GM18861 (cell line): ENCODE data around the gene DNASE1L1.

Experiments
- ATAC-seq: cut with Tn5 transposase; IDR thresholded peaks from one replicate; pipeline ENCODE4 v1.9.1; 2021; ENCODE audit not compliant: unreplicated experiment

The DNASE1L1 gene

DNA sequence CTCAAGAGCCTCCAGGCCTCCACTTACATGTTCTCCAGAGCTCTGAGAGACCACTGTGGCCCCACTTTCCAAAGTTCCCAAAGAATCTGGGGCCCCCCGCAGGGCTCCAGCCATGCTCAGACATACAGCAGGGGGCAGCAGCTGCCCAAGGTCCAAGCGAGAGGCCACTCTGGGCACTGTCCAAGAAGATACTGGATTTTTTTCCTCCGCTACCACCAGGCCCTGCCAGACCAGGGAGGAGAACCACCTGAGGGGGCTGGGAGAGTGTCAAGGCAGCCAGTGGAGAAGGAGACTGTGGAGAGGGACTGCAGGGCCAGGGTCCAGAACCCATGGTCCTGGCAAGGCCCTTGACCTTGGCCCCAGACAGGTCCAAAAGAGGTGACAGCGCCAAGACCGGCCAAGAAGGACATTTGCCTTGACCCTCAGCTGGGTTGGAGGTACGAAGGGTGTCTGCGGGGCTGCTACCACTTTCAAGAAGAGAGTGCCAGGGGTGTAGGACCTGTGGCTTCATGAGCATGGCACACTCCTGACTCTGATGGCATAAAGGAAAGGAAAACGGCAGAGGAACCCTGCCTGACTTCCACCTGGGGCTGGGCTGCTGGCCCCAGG, 24.7 kb downstream of the DNASE1L1 start:
- ATAC-seq = no peak

DNA sequence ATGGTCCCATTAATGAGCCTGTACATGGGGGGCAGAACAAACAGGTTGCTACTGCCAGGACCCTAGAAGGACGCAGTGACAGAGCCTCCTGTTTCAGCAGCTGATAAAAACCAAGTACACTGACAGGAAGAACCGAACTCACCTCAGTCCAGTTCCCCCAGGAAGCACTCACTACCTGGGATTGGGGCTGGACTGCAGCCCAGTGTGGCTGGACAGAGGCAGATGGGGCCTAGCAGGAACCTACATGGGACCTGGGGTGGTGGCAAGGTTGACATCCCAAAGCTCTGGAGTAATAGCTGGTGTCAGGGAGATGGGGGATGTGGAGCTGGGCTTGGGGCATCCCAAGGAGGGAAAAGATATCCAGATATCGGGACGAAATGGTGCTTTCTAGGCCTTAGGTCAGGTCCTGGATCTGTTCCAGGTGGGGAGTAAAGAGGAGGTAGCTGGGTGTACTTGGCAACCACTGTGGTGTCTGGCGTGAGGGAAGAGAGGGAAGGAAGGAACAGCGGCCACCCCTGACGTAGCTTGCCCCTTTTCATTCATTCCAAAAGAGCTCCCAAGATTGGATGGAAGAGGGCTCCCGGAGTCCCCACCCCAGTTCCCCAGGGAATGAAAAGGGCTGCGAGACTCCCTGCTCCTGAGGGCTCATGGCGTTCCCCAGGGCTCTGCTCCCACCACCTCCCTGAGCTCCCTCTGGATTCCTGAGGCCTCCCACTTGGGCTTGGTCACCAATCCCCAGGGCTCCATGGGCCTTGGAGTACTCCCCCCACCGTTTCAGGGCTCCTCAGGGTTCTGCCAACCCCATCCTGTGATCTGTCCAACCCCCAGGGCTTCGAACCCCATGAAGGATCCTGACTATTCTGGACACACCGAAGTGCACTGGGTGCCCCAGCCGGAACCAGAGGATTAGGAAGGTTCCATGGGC, 25.4 kb downstream of the DNASE1L1 start:
- ATAC-seq = no peak

DNA sequence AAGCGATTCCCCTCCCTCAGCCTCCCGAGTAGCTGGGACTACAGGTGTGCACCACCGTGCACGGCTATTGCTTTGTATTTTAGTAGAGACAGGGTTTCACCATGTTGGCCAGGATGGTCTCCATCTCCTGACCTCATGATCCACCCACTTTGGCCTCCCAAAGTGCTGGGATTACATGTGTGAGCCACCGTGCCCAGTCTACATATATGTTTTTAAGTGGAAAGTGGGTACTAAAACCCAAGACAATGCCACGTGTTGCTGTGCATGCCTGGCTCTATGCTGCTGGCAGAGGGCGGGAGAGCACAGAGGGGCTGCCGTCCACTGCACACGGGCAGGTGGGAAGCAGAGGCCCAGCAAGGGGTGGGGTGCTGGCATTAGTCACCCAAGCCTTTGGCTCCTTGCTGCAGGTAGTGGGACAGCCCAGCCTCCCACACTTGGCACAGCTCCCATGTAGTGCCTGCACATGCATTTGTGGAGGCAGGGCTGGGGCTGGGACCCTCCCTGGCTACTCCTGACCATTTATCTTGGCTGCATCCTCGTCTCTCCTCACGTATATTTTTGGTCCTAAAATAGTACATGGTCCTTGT, 26.5 kb downstream of the DNASE1L1 start:
- no peak for ATAC-seq

DNA sequence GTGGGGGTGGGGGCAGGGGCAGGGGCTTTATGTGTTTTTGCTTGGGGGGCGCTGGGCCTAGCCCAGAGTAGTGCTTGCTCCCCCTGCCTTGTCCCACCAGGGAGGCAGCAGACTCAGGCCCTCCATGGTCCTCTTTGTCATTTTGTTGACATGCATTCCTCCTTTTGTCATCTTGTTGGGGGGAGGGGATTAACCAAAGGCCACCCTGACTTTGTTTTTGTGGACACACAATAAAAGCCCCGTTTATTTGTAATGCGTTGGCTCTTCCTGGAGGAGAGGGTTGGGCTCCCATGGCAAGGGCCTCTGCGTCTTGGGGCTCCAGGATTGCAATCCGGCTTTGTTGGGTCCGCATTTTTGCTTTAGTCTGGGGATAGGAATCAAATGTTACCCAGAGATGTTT, 27.8 kb downstream of the DNASE1L1 start:
- no peak for ATAC-seq

DNA sequence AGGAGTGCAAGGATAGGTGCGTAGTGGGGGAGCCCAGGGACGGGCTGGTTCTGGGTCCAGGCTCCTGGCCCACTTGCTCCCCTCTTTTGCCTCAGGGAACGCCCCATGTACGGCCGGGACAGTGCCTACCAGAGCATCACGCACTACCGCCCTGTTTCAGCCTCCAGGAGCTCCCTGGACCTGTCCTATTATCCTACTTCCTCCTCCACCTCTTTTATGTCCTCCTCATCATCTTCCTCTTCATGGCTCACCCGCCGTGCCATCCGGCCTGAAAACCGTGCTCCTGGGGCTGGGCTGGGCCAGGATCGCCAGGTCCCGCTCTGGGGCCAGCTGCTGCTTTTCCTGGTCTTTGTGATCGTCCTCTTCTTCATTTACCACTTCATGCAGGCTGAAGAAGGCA, 28.3 kb downstream of the DNASE1L1 start:
- ATAC-seq = no peak

DNA sequence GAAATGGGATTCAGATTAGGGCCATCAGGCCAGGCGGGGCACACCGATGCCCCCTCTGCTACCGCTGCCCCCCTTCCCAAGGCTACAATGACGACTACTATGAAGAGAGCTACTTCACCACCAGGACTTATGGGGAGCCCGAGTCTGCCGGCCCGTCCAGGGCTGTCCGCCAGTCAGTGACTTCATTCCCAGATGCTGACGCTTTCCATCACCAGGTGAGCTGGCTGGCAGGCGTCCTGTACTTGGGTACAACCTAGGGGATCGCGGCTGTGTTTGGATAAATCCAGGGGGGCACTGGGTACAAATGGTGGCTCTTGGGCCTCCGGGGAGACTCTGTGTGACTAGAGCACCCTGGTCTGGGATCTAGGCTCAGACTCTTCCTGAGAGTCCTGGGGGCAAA, 28.9 kb downstream of the DNASE1L1 start:
- ATAC-seq = no peak

DNA sequence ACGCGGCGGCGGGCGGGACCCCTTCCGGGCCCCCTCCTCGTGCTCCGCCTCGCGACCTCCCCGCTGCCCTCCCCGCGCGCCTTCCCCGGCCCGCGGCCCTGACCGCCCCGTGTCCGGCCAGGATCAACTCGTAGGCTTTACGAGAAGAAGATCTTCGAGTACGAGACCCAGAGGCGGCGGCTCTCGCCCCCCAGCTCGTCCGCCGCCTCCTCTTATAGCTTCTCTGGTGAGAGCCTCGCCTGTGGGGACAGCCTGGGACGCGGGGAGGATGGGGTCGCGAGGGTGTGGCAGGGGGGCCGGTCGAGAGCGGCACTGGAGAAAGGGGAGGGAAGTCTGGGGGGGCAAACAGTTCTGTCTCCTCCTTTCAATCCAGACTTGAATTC, 29.5 kb downstream of the DNASE1L1 start:
- no peak for ATAC-seq

DNA sequence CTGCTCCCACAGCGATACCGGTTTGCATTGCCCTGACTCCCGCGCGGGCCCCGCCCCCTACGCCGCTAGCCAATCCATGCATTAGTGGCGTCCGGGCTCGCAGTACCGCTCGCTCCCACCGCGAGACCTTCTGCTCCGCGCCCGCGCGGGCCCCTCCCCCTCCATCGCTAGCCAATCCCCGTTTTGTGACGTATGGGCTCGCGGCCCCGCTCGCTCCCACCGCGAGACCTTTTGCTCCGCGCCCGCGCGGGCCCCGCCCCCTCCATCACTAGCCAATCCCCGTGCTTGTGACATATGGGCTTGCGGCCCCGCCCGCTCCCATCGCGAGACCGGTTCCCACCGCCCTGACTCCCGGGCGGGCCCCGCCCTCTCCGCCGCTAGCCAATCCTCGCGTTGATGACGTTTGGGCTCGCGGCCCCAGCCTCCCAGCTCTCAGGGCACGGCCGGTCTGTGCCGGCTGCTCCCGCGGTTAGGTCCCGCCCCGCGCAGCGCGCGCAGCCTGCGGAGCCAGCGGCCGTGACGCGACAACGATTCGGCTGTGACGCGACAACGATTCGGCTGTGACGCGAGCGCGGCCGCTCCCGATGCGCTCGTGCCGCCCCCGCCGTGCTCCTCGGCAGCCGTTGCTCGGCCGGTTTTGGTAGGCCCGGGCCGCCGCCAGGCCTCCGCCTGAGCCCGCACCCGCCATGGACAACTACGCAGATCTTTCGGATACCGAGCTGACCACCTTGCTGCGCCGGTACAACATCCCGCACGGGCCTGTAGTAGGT, 30.1 kb downstream of the DNASE1L1 start, which contains the start of gene EMD:
Gene EMD, plus strand, starts transcription at position 497 of the 770 bp plus-strand sequence. Its CDS starts 190 bp downstream, at position 687.
- ATAC-seq = peak; percentile 76

DNA sequence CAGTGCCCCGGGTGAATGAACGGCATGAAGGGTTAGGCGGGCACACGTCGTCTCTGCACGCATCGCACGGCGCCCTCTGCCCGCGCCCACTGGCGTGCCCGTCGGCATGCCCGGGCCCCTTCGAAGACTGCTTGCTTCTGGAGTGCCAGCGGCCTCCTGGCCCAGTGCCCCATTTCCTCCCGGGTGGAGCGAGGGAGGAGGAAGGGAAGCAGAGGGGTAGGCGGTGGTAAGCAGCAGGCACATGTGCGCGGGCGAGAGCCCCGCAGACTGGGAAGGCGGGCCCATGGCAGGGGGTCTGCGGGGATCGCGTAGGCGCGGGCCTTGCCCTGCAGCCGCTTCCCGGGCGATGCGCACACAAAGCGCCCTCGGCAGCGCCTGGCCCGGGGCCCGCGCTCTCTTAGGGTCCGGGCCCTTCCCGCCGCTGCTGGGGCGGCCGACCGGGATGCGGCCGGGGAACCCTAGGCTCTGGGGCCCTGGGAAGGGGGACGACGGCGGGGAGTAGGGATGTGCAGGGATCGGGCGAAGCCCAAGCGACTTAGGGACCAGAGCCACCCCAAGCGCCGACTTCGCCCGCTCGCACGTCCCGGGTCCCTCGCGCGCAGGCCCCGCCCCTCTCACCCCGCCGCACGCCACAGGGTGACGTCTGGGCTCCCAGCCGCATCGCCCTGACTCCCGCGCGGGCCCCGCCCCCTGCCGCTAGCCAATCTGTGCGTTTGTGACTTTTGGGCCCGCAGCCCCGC, 30.8 kb downstream of the DNASE1L1 start:
- no peak for ATAC-seq

DNA sequence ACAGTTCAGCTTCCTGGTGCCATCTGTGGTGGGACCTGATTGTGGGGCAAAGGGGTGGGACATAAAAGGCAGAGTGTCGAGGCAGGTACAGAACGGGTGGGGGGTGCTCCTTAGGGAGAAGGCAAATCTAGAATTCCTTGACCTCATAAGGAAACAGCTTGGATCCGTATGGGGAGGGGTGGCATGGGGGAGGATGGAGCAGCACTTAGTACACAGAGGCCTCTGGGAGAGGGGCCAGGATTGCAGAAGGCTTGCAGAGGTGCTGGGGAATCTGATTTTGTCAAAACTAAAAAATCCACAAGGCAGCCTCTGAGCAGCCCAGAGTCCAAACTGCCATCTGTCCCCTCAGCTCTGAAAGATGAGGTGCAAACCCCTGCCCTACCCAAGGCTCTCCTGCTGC, 32.3 kb downstream of the DNASE1L1 start:
- no peak for ATAC-seq

DNA sequence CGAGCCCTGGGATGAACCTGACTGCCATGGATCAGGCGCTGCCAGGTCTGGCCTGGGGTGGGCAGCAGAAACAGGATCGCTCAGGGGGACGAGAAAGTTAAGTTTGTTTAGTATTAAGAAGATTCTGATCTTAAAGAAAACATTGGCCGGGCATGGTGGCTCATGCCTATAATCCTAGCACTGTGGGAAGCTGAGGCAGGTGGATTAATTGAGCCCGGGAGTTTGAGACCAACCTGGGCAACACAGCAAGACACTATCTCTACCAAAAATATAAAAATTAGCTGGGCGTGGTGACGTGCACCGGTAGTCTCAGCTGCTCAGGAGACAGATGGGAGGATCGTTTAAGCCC, 33.9 kb downstream of the DNASE1L1 start:
- no peak for ATAC-seq

DNA sequence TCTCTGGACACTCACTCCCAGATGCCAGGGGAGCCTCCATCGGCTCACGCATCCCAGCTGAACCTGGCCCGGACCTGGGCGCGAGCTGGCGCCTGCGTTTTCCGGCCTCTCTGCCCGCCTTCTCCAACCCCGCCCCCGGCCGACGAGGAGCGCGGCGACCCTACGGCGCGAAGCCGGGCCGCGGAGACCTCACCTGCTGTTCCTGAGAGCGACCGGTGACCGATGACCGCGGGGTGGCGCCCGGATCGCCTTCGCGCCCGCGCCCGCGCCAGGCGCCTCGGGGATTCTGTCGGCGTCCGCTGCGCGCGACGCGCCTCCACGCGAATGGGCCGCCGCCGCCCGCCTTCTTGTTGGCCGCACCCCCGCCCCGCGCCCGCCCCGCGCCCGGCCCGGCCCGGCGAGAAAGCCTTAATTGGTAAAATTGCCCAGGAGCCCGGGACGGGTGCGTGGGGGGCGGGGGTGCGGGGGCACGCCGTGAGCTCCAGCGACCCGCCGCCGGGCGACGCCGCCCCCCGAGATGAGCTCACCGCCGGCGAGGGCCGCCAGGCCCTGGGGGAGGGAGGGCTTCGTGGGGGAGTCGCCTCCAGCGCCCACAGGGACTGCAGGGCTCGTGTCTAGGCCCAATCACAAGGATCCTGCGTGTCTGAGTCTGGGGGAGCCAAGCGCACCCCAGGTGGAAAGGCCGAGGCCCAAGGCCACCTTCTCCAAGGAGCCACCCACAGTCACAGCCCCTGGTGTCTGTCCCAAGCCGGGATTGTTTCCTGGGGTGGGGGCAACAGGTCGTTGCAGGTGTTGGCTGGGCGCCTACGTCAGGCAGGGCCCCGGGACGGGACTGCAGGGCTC, 34.5 kb downstream of the DNASE1L1 start, which contains the start of gene FLNA:
Gene FLNA, minus strand, starts transcription at position 322 of the 843 bp plus-strand sequence. CDS start 3,389 bp downstream, outside the sequence.
- ATAC-seq = no peak

DNA sequence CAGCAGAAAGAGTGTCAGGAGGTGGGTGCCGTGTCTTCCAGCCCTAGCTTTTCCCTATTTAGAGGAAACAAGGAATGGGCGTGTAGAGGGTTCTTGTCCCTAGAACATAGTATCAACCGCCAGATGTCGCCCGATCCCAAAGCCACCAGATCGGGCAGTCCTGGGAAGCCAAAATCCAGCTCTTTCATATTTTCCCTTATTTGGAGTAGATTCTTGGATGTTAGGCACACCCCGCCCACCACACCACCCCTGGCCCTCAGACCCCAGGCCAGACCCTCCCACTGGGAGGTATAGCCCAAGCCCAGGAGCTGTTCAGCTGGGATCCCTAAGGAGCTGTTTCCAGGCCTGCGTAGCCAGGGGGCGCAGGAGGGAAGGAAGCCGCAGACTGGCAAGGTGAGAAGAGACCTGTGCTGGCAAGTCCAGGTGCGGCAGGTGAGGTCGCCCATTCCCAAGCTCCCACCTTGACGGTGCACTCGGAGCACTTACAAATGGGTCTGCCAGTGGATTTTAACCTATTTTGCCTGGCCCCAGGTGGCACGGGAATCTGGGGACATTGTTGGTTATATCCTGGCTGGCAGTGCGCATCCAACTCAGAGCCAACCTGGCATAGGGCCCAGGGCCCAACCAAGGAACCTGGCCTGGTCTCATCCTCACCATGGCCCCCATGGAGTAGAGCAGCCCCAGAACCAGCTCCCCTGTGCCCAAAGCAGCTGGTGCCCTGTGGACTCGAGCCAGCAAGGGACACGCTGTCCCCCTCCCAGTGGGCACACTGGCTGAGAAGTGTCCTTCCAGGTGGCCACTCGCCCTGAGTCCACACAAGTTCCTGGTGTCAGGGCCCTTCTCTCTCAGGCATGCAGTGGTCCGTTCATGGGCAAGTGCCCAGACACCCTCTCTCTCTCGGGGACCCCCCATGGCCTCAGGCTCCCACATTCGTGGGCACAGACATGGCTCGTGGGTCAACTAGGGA, 35.4 kb downstream of the DNASE1L1 start:
- no peak for ATAC-seq

DNA sequence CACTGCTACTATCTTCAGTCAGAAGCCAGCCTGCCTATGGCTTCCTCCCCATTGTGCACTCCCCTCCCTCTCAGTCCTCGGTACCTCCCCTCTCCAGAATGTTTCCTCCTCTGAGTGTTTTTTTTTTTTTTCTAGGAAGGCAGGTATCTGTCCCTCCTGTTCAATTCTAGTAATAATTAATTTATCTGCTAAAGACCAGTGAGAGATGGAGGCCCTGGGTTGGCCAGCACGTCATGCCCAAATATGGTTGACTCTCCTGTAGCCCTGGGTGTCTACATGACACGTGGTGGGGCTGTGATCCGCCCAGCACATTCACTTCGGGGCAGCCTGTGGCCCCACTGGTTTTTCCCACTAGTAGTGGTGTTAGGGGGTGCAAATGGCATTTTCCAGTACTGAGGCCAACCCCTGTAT, 36.4 kb downstream of the DNASE1L1 start:
- ATAC-seq = peak; percentile 27

DNA sequence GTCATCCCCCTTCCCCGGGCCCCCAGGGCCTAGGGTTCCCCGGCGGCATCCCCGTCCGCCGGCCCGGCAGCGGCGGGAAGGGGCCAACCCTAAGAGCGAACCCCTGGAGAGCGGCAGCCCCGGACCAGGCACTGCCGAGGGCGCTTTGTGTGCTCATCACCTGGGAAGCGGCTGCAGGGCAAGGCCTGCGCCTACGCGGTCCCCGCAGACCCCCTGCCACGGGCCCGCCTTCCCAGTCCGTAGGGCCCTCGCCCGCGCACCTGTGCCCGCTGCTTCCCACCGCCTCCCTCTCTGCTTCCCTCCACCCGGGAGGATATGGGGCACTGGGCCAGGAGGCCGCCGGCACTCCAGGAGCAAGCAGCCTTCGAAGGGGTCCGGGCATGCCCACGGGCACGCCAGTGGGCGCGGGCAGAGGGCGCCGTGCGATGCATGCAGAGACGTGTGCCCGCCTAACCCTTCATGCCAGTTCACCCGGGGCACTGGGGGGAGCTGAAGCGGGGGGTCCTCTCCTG, 37.2 kb downstream of the DNASE1L1 start:
- no peak for ATAC-seq

DNA sequence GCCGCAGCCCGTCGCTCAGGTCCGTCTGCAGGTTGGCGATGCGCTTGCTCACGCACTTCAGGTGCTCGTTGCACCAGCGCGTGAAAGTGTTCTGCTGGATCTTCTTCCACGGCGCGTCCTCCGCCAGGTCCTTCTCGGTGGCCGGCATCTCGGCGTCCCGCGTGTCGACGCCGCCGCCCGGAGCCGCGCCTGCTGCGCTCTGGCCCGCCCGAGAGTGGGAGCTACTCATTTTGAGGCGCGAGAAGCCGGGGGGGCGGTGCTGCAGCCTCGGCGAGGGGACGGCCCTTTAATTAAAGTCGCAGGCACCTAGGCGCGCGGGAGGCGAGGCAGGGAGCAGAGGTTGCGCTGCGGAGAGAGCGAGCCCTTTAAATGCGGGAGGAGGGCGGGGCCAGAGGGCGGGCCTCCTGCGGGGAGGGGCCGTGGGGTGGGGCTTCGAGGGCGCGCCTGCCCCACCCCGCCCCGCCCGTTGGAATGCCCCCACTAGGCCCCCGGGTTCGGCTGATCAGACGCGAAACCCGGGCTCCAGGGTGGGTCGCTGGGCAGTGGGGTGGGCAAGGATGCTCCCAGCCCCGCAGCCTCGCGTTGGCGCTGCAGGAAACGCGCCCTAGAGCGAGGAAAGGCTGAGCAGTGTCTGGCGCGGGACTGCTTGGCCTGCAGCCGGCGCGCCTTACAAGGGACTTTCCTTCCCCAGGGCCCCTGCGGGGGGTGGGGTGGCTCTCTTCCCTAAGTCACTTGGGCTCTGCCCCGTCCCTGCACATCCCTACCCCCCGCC, 37.9 kb downstream of the DNASE1L1 start:
- ATAC-seq = peak; percentile 42

DNA sequence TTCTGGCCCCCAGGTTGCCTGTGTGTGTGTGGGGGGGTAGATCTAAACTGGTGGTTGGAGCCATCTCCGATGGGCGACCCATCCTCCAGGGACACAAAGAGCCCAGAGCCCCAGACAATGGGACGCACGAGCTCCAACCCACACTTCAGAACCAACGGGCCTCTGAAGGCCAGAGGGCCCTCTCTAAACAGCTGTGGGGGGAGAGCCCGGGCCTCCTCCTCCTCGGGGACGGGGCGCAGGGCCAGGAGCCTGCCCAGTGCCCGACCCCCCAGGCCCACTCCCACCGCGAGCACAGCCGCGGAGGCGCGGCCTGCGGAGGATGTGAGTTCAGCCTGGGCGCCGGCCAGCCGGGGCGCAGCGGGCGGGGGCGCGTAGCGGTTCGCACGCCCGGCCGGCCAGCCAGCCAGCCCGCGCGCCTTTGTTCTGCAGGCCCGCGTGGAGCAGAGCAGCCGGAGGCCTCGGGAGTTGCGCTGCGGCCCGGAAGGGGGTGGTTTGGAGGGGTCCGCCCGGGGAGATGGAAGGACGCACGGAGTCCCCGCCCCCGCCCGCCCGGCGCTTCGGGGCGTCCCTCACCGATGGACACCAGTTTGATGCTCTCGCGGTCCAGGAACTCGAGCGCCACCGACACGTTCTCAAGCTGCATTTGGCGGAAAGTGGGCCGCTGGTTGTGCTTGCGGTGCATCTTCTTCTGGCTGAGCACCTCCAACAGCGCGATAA, 38.6 kb downstream of the DNASE1L1 start:
- no peak for ATAC-seq
